CD4-positive, alpha-beta T cell (primary cell): ENCODE data around the gene DCST2. TPM values are rescaled to one million over a fixed set of nuclear protein-coding genes. Genes with fewer than 3 reads are reported as not detected.

ENCODE experiments used
- ATAC-seq: fragments of 200-7000 bp; cut with Tn5 transposase; one replicate; pipeline ENCODE4 v1.10.0; 2022; ENCODE audit warnings: mild to moderate bottlenecking; ENCODE audit not compliant: poor library complexity
- CTCF ChIA-PET: fragments of 350-600 bp; sonication (Branson Sonifier 250); formaldehyde crosslinking; loops from one replicate; lab custom pipeline; 2021; ENCODE audit warnings: antibody characterized with exemption, inconsistent platforms; lab: Charles Lee
- POLR2A ChIA-PET: fragments of 350-600 bp; sonication (Branson Sonifier 250); formaldehyde crosslinking; loops from one replicate; lab custom pipeline; 2021; ENCODE audit warnings: antibody characterized with exemption, inconsistent platforms; lab: Charles Lee
- DNase-seq, 14 experiments: peaks; one replicate each; pipeline ENCODE4 v3.0.0-alpha.2; 2013 to 2020; ENCODE audit warnings: mixed read lengths in 2 of 14
- H3K27ac ChIP-seq, 2 donors: one replicate each; pipeline versions ENCODE4 v1.5.1 to v1.7.0; 2013; ENCODE audit warnings: low read length in 2 of 2, low read depth in 1 of 2, mild to moderate bottlenecking in 1 of 2
- H3K27me3 ChIP-seq, 2 experiments: 1 replicate in 1 of 2; 2 replicates in 1 of 2; pipeline versions ENCODE4 v1.6.1 to v1.7.0; 2013; ENCODE audit warnings: low read length in 2 of 2, control low read depth in 1 of 2, mild to moderate bottlenecking in 1 of 2, moderate library complexity in 1 of 2; ENCODE audit not compliant: insufficient read depth in 2 of 2, control insufficient read depth in 1 of 2
- H3K36me3 ChIP-seq: one replicate; pipeline ENCODE4 v1.6.1; 2013; ENCODE audit warnings: low read length, control low read depth; ENCODE audit not compliant: insufficient read depth
- H3K4me1 ChIP-seq: one replicate; pipeline ENCODE4 v1.6.1; 2013; ENCODE audit warnings: low read length, control low read depth; ENCODE audit not compliant: insufficient read depth
- H3K4me3 ChIP-seq: one replicate; pipeline ENCODE4 v1.5.1; 2013; ENCODE audit warnings: mild to moderate bottlenecking, low read length, moderate library complexity
- H3K9me3 ChIP-seq, 2 experiments: 1 replicate in 1 of 2; 2 replicates in 1 of 2; pipeline versions ENCODE4 v1.6.1 to v1.7.0; 2013; ENCODE audit warnings: low read length in 2 of 2, mild to moderate bottlenecking in 2 of 2, control low read depth in 1 of 2, moderate library complexity in 1 of 2; ENCODE audit not compliant: control insufficient read depth in 1 of 2, insufficient read depth in 1 of 2
- H3K27ac Mint-ChIP-seq: one replicate; pipeline ENCODE4 v1.8.0; 2020; ENCODE audit warnings: mixed read lengths
- H3K27me3 Mint-ChIP-seq: one replicate; pipeline ENCODE4 v1.8.0; 2021; ENCODE audit warnings: mixed read lengths
- H3K36me3 Mint-ChIP-seq: one replicate; pipeline ENCODE4 v1.8.0; 2021; ENCODE audit warnings: low read depth, mixed read lengths
- H3K4me1 Mint-ChIP-seq: one replicate; pipeline ENCODE4 v1.8.0; 2021; ENCODE audit warnings: low read depth, mixed read lengths
- H3K4me3 Mint-ChIP-seq: one replicate; pipeline ENCODE4 v1.8.0; 2020; ENCODE audit warnings: mild to moderate bottlenecking, mixed read lengths
- H3K9me3 Mint-ChIP-seq: one replicate; pipeline ENCODE4 v1.8.0; 2020; ENCODE audit warnings: mixed read lengths
- intact Hi-C, 2 experiments: fragments of 100-400 bp; cut with DNase I in 1 of 2; cut with micrococcal nuclease in 1 of 2; formaldehyde crosslinking; loops; one replicate each; pipeline versions ENCODE4 v1.15.1 to v1.9.0; 2023 to 2025; cut with DNase I, micrococcal nuclease
- total RNA-seq, 174 experiments: library from RNA in 2 of 174; stranded (reverse) in 2 of 174; gene quantifications; one replicate each; pipeline ENCODE4 v1.2.3 and lab custom pipeline; 2021 to 2026
- TF ChIP-seq, protein P1 (sequence below): fragments of 200-600 bp; IDR thresholded peaks from one replicate; pipeline ENCODE4 v1.8.0; 2022; ENCODE audit warnings: antibody characterized with exemption, mild to moderate bottlenecking

Gene DCST2
- total RNA-seq, 2 experiments from 2014 or later = 1.4 to 2.2 TPM

DNA sequence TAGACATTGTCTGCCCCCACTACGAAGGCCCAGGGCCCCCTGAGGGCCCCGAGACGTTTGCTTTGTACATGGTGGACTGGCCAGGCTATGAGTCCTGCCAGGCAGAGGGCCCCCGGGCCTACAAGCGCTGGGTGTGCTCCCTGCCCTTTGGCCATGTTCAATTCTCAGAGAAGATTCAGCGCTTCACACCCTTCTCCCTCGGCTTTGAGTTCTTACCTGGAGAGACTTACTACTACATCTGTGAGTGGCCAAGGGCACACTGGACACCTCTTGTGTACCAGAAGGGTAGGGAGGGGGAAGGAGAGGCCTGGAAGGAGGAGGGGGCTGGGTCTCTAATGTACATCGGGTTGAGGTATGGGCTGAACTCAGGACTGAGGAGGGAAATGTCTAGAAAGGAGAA lies 33.2 kb upstream of the DCST2 start:
- ATAC-seq = no peak
- intact Hi-C loops = loop anchor here in 1 of 2 experiments (1.0 kb wide), 1 partner anchor 11 kb away; no protein-coding TSS in a partner anchor
- no peaks in the 10 kb centered on the region for H3K27me3 ChIP-seq
- Mint-ChIP-seq H3K4me3 (no peak overlapping the region), H3K27me3 (no peaks in the 10 kb centered on the region), H3K4me1 (peaks cover 38% of the 10 kb centered on the region), H3K27ac (no peak overlapping the region), H3K36me3 (peaks cover 16% of the 10 kb centered on the region), H3K9me3 (no peaks in the 10 kb centered on the region)
- H3K36me3 ChIP-seq = peaks cover 19% of the 10 kb centered on the region
- CTCF ChIA-PET = interaction anchor here (1.4 to 2.2 kb wide), 3 partner anchors 8 to 49 kb away, joined by 3 to 6 read pairs (median 4); no protein-coding TSS in a partner anchor
- no peaks in the 10 kb centered on the region for H3K9me3 ChIP-seq
- no peak for DNase-seq
- TF ChIP-seq, protein P1, sequence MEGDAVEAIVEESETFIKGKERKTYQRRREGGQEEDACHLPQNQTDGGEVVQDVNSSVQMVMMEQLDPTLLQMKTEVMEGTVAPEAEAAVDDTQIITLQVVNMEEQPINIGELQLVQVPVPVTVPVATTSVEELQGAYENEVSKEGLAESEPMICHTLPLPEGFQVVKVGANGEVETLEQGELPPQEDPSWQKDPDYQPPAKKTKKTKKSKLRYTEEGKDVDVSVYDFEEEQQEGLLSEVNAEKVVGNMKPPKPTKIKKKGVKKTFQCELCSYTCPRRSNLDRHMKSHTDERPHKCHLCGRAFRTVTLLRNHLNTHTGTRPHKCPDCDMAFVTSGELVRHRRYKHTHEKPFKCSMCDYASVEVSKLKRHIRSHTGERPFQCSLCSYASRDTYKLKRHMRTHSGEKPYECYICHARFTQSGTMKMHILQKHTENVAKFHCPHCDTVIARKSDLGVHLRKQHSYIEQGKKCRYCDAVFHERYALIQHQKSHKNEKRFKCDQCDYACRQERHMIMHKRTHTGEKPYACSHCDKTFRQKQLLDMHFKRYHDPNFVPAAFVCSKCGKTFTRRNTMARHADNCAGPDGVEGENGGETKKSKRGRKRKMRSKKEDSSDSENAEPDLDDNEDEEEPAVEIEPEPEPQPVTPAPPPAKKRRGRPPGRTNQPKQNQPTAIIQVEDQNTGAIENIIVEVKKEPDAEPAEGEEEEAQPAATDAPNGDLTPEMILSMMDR = no peak
- H3K4me1 ChIP-seq = peaks cover 52% of the 10 kb centered on the region
- POLR2A ChIA-PET = interaction anchor here (0.8 kb wide), 1 partner anchor 18 kb away, joined by 3 read pairs; no protein-coding TSS in a partner anchor
- H3K4me3 ChIP-seq = no peak overlapping the region
- H3K27ac ChIP-seq = no peak overlapping the region

DNA sequence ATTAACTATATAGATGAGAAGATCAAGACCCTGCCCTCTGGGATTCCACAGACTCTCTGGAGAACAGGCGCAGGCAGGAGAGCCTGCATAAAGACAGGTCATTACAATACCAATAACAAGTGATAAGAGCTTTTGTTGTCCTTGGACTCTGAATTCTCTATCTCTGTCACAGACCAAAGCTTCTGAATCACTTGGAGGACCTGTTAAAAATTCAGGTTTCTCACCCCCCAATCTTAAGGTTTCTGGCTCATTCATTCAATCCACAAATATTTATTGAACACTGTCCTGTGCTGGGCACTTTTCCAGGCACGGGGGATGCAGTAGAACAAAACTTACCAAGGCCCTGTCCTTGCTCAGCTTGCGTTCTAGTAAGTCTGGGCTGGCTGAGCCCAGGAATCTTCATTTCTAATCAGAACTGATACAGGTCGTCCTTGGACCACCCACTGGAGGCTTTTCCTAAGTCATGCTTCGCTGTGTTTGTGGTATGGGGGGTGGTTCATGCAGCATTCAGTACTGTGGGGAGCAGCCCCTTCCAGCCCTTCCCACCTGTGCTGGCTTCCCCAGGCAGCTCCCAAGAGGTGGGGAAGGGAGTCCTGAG lies 31.4 kb upstream of the DCST2 start:
- Histone ChIP-seq H3K27ac (no peak overlapping the region), H3K36me3 (peaks cover 19% of the 10 kb centered on the region), H3K27me3 (no peaks in the 10 kb centered on the region), H3K9me3 (no peaks in the 10 kb centered on the region), H3K4me3 (no peak overlapping the region), H3K4me1 (peaks cover 45% of the 10 kb centered on the region)
- POLR2A ChIA-PET = interaction anchor here (1.0 to 1.3 kb wide), 3 partner anchors 14 to 21 kb away, joined by 3 to 10 read pairs (median 3); partner anchors contain the start of genes ADAM15 and EFNA3
- Mint-ChIP-seq H3K27ac (peak overlapping the region; percentile 70), H3K4me1 (peaks cover 32% of the 10 kb centered on the region), H3K4me3 (peak overlapping the region; percentile 96), H3K36me3 (peaks cover 19% of the 10 kb centered on the region), H3K9me3 (no peaks in the 10 kb centered on the region), H3K27me3 (no peaks in the 10 kb centered on the region)
- CTCF ChIA-PET = interaction anchor here (0.5 to 5.2 kb wide), 5 partner anchors 12 to 80 kb away, joined by 4 to 78 read pairs (median 4); partner anchors contain the start of gene ADAM15
- intact Hi-C loops = loop anchor here (5.0 kb wide), 4 partner anchors 63 to 658 kb away; partner anchors contain the start of genes IL6R (in 1 of the 2), PYGO2 (in 1 of the 2), UBE2Q1 (in 1 of the 2) and ZBTB7B (in 1 of the 2)
- TF ChIP-seq, protein P1 = no peak
- no peak for DNase-seq
- ATAC-seq = no peak

DNA sequence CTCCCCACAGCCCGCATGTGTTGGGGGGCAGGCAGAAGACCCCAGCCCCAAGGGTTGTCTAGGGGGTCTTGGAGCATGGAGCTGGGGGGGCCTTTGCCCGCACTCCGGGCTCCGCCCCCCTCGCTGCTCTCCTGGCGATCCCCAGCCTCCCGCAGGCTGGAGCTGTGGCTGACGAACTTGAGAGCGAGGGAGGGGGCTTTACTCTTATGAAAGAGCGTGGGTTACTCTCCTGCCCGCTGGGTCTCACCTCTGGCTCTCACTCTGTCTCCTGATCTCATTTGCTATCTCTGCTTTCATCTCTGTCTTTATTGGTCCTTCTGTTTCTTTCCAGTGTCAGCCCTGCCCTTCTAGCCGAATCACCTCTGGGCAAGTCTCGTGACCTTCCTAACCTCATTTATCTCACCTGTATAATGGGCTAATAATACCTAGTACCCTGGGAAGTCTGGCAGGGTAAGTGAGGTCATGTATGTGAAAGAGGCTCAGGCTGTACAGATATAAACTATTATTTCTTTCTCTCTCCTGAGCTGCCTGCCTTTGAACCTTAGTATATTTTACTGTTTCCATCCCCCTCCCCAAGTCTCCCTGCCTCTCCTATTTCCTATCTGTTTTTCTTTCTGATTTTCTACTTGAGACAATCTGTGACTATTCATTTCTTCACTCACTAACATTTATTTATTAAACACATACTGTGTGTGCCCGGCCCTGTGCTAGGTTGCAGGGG lies 30.7 kb upstream of the DCST2 start:
- peak overlapping the region; percentile 96 for H3K4me3 Mint-ChIP-seq
- ChIA-PET POLR2A (interaction anchor here (1.0 to 2.3 kb wide), 4 partner anchors 13 to 21 kb away, joined by 3 to 23 read pairs (median 6); partner anchors contain the start of genes ADAM15 and EFNA3), CTCF (interaction anchor here (1.3 to 6.5 kb wide), 7 partner anchors 12 to 585 kb away, joined by 3 to 78 read pairs (median 4); partner anchors contain the start of gene ADAM15)
- Histone ChIP-seq H3K4me3 (peak overlapping the region; percentile 76), H3K4me1 (peaks cover 41% of the 10 kb centered on the region), H3K27ac (no peak overlapping the region), H3K27me3 (no peaks in the 10 kb centered on the region), H3K36me3 (peaks cover 17% of the 10 kb centered on the region), H3K9me3 (no peaks in the 10 kb centered on the region)
- peaks cover 32% of the 10 kb centered on the region for H3K4me1 Mint-ChIP-seq
- peaks cover 17% of the 10 kb centered on the region for H3K36me3 Mint-ChIP-seq
- H3K27ac Mint-ChIP-seq = peak overlapping the region; percentile 70
- H3K9me3 Mint-ChIP-seq = no peaks in the 10 kb centered on the region
- ATAC-seq (peak; percentile 2), DNase-seq (peak in 3 of 14 experiments; percentile 34 to 72 (median 62))
- TF ChIP-seq, protein P1 = no peak
- H3K27me3 Mint-ChIP-seq = no peaks in the 10 kb centered on the region
- intact Hi-C loops = loop anchor here (5.0 kb wide), 4 partner anchors 62 to 657 kb away; partner anchors contain the start of genes IL6R (in 1 of the 2), PYGO2 (in 1 of the 2), UBE2Q1 (in 1 of the 2) and ZBTB7B (in 1 of the 2)
